GM21423 (cell line): ENCODE data around the gene GRB14.
"Not testable (repeated sequence)": the region's sequence is repeated elsewhere in the genome, so short reads cannot be mapped to it uniquely, and the experiment has no call there.

Experiments
- ATAC-seq: cut with Tn5 transposase; IDR thresholded peaks from one replicate; pipeline ENCODE4 v1.9.1; 2021; ENCODE audit warnings: mild to moderate bottlenecking, moderate library complexity; ENCODE audit not compliant: unreplicated experiment

Gene GRB14

GRCh38 chr2:164560902-164561301, 60.4 kb downstream of the GRB14 start:
- ATAC-seq, result no peak

GRCh38 chr2:164560181-164560792, 61.0 kb downstream of the GRB14 start:
- no peak for ATAC-seq

DNA sequence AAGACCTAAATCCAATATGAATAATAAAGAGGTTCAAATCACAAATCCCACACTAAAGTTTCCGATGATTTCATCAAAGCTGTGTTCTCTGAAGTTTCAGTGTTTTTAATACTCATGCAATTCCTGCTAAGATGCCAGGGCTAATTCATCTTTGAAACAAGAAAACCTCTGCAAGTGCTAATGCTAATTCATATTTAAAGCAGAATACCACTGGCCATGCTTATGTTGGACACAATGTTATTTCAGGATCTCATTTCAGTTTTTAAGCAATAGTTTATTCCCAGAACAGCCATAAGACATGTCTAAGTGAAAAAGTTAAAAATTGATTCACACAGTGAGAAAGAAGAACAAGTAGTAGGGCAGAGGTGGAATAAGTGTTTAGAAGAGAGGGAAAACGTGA, 62.8 kb downstream of the GRB14 start:
- no peak for ATAC-seq

- ATAC-seq, result no peak
Observed at GRCh38 chr2:164554487-164554886, 66.8 kb downstream of the GRB14 start.

DNA sequence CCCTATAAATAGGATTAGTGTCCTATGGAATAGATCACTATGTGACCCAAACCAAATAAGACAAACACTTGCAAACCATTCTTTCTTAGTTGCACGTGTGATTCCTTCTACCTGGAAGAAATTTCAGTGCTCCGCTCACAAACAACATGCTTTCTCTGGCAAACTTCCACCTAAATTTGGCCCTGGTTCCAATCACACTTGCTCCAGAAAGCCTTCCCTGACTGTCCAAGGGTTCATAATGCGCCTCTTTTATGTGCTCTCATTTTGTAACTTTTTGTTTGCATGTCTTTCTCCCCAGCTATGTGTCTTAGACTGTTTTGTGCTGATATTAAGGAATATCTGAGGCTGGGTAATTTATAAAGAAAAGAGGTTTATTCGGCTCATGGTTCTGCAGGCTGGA, 69.8 kb downstream of the GRB14 start:
- no peak for ATAC-seq

DNA sequence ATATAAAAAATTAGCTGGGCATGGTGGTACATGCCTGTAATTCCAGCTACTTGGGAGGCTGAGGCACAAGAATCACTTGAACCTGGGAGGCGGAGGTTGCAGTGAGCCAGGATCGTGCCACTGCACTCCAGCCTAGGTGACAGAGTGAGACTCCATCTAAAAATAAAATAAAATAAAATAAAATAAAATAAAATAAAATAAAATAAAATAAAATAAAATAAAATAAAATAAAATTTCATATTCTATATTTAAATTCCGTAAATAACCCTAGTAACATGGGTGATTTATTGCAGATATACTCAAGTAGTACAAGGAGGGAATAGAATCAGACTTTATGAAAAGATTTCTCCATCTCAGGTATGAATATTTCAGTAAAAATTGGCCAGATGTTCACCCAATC, 71.6 kb downstream of the GRB14 start:
- ATAC-seq, result not testable (repeated sequence)

- no peak for ATAC-seq
Observed at GRCh38 chr2:164545484-164545883, 75.8 kb downstream of the GRB14 start.

GRCh38 chr2:164542581-164543021, 78.7 kb downstream of the GRB14 start:
- ATAC-seq, result no peak

GRCh38 chr2:164538240-164538866, 82.9 kb downstream of the GRB14 start:
- peak; percentile 59 for ATAC-seq

- no peak for ATAC-seq
Observed at GRCh38 chr2:164535280-164536025, 85.8 kb downstream of the GRB14 start.

GRCh38 chr2:164530464-164530863, 90.8 kb downstream of the GRB14 start:
- no peak for ATAC-seq

DNA sequence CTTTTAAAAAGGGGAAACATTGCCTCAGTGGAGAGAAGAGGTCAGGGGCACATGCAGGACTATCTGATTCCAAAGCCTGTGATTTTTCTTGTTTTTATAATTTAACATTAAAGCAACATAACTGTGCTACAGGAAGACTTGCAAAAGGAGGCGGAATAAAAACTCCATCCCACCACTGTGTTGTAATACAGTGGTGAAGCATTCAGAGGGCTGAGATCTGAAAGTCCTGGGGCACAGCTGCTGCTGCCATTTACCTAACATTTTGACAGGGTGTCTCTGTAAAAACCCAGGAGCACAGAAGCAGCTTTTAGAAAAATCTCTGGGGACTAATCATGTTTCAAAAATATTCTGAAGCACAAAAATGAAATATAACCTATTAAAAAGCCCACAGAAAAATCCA, 97.6 kb downstream of the GRB14 start:
- no peak for ATAC-seq

DNA sequence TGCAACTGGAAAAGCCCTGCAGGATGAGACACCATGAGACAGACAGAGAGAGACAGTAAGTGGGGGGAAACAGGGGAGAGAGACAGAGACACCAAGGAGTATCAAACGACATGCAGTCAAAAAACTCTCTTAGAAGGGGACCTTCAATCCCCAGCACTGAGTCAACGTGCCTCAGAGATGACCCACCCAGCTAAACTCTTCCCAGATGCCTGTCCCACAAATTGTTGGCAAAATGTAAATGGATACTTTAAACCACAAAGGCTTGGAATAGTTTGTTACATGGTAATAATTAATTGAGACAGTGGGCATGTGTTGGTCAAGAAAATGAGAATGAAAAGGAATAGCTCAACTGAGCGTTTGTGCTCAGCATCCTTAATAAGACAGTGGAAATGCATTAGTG, 98.3 kb downstream of the GRB14 start:
- ATAC-seq, result no peak

DNA sequence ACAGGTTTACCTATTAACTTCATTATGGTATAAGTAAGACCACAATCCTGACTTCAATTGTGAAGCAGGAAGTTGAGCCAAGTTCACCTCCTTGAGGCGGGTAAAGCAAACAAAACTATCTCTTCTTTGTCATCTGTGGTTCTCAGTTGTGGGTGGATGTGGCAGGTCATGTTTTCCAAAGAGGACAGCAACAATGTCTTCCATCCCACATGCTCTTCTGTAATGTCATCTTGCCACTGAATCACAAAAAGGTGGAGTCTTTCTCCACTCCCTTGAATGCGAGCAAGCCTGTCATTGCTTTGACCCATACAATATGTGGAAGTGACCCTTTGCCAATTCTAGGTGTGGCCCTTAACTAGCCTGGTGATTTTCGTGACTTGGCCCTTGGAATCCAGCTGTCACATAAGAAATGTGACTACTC, 98.7 kb downstream of the GRB14 start:
- ATAC-seq, result no peak

- ATAC-seq, result no peak
Observed at GRCh38 chr2:164515734-164516133, 105.5 kb downstream of the GRB14 start.

GRCh38 chr2:164515030-164515429, 106.3 kb downstream of the GRB14 start:
- ATAC-seq, result no peak

DNA sequence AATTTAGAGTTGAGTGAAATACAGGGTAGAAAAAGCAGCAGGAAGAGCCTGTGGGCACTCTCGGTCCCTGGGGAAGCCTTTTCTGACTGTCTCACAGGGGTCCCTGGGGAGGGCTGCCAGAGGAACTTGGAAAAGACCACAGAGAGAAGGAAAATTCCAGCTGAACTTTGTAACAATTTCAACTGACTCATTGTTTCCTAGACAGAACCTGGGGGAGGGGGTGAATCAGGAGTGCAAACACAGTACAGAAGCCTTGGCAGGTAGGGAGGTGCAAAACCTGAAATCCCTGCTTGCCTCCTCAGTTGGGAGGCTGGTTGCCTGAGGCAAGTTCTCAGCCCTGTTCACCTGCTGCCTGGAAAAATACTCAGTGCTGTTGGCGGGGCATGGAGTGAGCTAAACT, 106.8 kb downstream of the GRB14 start:
- no peak for ATAC-seq

DNA sequence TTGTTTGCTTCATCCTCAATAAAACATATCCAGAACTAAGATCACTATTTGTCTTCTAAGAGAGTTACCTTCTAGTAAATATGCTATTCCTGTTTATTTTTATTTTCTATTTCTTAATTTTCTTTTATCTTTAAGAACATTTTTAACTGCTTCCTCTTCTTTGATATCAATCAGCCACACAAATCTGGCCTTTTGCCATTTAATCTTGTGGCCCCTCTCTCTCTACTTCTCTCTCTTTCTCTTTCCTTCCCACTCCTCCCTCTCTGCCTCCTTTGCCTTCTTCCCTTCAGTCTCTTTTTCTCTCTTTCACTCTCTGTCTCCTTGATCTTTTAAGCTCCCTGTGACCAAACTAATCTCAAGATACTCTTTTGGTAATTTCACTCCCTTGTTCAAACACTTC, 108.4 kb downstream of the GRB14 start:
- ATAC-seq, result no peak

GRCh38 chr2:164511738-164512137, 109.5 kb downstream of the GRB14 start:
- no peak for ATAC-seq

DNA sequence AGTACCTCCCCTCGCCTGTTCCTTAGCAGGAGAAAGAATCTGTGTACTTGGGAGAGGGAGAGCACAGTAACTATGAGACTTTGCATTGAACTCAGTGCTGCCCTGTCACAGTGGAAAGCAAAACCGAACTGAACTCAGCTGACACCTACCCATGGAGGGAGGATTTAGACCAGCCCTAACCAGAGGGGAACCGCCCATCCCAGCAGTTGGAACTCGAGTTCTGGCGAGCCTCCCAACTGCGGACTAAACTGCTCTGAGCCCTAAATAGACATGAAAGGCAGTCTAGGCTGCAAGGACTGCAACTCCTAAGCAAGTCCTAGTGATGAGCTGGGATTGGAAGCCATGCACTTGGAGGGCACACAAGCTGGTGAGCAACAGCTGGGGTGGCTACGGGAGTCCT, 110.4 kb downstream of the GRB14 start:
- no peak for ATAC-seq

DNA sequence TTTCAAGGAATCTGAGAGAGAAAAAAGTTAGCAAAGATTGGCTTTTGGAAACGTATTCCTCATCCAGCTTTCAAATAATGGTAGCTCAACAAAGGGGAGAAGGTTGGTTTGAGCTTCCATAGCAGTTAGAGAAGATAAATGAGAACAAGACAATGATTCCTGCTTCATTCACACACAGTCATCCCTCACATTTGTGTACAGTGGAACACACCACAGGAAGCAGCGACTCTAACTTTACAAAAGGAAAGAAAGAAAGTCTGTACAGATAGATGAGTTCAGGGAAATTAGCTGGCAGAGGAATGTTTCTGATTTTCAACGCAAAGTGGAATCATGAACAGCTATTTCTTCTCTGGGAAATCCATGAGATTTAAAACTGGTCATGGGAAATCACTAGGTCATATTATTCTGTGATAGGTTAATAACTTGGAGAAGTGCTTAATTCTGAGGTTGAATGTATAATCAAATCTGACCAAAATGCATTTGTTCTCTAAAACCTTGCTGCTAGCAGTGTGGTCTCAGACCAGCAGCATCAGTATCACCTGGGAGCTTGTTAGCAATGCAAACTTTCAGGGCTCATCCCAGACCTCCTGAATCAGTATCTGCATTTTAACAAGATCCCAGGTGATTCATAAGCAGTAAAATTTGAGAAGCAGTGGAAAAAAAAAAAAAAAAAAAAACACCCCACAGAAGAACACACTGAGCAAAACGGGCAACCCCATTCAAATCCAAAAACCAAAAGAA, 112.0 kb downstream of the GRB14 start:
- ATAC-seq, result no peak
